Middle frontal gyrus (tissue), 1 donor: Measurements from ENCODE around the gene ELP4.

ENCODE experiments used
- DNase-seq: peaks from one replicate; pipeline ENCODE4 v3.0.0-alpha.2; 2015; ENCODE audit warnings: low spot score; ENCODE audit errors: extremely low spot score

The ELP4 gene

DNA sequence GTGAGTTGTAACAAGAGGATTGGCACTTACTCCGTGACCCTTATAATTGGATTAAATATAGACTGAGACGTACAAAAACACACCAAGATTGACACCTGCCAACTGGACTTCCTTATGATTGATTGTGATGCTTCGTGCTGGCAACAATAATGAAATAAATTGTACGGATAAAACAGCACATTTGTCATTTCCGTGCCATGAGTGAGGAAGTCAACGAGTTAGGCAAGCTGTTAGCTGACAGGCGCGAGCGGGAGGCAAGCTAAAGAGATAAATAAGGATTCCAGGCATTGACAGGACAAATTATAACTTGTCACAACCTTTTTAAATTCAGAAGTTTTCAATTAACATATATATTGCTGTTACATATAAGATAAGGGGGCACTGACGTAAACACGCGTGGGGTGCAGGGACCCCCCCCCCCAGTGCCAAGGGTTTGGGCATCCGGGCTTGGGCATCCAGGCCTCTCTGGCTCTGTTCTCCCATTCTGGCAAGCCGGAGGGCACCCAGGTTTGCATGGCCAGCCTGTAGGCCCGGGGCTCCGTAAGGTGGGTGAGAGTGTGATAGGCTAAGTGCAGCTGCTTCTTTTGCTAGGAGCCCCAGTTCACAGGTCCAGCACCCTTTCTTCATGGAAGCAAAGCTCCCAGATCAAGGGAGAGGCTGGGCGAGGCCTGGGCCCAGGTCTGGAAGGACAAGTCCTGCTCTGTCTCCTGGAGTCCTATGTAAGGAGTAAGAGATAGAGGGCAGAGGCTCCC, 312.8 kb downstream of the ELP4 start:
- DNase-seq, result no peak

DNA sequence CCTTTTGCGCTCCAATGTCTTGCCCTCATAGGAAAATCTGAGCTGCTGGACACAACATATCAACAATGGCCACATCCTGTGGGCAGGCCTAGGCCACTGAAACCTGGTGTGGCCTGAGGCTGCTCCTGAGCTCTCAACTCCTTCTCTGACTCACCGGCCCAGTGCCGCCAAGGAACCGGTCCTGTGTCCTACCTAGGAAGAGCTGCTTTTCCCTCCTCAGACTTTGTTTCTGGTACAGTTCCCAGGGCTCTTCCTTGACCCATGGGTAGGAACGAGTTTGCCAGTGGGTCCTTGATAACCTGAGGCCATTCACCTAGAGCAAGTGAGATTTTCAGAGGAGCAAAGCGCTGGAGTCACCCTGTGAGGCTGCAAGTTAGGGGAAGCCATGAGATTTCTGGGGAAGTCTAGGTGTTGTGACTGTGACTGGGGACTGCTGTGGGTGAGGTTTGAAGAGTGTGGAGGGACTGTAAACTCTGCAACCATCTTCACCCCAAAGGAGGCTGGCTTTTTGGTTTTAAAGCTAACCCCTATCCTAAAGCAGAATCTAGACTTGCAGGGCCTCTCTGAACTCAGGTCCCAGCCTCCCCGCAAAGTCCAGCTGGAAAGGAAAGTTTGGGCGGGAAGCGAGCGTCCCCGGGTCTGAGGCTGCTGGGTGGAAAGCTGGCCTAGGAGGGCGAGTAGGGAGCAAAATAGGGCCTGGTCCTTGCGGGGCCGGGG, 313.5 kb downstream of the ELP4 start:
- no peak for DNase-seq

DNA sequence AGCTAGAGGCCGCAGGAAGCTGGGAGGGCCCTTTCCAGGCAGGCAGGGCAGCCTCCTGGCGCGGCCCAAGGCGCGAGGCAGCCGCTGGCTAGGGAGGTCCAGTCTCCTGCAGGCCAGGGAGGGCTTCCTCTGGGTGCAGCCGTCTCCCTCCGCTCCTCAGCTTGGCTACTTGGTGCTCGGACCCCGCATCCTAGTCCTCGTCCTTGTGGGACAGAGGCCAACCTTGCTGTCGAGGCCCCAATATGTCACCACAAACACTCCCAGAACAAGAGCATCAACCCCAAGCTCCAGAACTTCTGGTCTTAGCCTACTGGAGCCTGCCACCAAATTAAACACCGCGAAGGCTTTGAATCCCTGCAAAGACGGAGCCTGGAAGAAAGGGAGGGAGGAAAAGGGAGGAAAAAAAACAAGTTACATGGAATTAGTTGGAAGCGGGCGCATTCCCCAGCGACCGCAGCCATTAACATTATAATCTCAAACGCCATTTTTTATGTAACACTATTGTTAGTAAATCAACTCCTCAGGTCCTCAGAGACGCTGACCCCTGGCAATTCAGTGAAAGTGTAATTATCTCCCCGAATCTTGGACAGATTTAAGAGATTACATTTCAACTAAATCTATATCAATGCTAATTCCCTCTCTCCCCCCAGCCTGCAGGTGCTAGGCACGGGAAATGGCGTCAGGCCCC, 314.2 kb downstream of the ELP4 start:
- no peak for DNase-seq

DNA sequence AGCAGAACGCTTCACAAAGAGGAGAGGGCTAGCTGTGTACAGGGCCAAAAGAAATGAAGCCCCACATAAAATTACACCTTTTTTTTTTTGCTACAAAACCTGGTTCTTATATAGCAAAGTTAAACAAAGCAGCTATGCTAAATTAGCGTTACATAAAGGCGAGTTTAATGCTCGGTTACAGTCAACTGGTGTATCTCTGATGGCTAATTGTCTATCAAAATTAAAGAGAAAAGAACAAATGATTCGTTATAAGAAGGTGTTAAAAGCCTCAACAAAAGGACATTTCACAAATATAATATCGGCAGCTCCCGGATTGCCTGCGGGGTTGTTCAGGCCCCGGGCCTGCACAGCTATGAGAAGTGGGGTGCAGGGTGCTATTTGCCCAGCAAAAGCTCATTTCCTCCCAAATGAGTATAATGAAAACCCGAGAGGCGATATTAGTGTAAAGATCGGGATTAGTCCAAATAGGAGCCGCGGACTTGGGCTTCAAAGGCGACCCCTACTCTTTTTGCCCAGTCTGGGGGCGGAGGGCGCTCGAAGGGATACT, 314.8 kb downstream of the ELP4 start:
- no peak for DNase-seq

DNA sequence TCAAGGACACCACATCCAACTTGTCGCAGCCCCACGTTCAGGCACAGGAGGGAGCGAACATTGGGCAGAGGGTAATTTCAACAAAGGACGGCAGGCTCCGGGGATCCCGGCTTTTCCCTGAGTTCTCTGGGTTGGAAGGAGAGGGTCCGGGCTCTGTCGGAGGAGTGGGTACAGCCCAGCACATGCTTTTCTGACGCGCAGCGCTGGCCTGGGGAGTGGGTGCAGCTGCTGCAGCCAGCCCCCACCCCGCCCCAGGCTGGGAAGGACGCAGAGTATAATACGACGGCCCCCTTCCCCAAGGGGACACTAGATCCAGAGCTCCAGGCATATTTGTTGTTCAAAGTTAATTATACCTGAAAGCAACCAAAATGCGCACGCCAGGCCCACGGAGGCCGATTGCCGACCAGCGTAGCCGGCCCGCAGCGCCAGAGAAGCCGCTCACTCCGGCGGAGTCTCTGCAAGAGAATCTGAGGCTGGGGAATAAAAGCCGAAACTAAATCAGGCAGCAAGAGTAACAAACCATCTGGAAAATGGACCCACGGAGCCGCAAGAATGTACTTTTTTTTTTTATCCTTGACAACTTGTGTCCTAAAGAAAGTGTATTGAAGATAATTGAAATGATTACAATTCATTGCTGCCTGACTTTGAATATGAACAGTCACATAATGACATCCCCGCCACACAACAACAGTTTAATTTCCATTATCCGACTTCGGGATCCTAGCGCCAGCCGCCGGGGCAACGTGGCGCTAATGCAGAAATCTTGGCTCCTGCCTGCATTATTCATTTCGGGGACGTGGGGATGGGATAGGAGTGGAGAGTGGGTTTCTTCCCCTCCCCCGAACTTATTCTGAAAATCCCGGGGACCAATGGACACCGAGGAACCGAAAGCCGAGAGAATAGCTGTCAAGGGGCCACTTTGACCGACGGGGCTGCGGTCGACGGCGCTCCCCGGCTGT, 315.6 kb downstream of the ELP4 start:
- DNase-seq, result no peak

DNA sequence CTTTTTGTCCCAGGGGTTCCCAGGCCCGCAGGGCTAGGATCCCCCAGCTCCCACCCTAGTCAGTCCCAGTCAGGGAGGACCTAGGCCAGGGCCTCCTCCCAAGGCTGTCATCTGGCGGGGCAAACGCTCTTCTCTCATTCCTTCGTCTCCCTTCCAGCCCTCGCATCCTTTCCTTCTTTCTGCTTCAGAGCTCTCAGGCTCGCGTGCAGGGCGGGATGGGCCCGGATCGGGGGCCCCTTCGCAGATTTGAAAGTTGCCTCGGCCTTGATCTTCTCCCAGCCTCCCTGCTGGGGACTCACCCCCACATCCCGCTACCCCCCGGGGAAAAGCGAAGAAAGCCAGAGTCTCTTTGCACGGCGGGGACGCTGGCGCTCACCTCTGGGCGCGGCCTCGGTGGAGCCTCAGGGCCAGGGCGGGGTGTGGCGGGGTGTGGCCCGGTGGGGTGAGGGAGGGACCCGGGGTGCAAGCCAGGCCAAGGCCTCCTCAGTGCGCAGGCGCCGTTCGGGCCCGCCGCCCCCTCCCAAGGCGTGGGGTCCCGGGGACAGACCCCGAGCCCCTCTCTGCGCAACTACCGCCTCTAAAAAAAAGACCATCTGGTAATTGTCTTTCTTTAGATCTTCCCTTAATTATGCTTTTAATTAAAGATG, 316.4 kb downstream of the ELP4 start:
- no peak for DNase-seq

DNA sequence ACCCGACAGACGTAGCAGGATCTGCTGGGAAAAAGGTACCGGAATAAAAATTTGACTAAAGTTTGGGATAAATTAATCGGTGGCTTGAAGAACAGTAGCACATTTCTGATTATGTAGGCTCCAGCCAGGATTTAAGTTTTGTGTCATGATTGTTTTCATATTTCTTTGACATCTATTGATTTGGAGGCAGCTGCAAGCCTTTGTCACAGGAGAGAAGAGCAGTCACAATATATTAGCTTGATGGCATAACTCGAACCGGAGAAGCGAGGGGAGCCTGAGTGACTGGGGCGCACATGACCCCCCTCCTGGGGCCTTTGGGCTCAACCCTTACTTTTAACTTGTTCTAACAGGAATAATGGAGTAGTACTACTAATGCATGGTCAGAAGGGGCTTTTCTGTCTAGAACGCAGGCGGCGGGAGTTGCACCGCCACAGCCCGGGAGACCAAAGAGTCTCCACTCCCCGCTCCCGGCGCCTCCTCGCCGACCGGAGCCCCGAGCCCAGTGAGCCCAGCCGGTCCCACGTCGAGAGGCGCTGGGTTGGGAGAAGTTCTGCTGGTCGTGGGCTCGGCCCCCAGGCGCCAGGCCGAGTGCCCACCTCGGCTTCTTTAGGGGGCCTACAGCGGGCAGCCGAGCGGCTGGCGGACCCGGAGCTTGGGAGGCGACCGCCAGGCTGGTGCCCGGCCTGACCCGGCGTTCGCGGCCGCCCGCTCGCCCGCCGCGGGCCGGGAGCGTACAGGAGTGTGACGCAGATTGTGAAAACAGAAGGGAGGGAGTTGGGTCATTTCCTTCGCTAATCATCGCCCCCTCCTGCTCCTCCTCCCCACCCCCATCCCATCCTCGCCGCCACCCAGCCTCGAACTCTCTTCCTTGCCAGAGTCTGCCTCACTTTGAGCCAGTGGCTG, 317.2 kb downstream of the ELP4 start:
- no peak for DNase-seq

DNA sequence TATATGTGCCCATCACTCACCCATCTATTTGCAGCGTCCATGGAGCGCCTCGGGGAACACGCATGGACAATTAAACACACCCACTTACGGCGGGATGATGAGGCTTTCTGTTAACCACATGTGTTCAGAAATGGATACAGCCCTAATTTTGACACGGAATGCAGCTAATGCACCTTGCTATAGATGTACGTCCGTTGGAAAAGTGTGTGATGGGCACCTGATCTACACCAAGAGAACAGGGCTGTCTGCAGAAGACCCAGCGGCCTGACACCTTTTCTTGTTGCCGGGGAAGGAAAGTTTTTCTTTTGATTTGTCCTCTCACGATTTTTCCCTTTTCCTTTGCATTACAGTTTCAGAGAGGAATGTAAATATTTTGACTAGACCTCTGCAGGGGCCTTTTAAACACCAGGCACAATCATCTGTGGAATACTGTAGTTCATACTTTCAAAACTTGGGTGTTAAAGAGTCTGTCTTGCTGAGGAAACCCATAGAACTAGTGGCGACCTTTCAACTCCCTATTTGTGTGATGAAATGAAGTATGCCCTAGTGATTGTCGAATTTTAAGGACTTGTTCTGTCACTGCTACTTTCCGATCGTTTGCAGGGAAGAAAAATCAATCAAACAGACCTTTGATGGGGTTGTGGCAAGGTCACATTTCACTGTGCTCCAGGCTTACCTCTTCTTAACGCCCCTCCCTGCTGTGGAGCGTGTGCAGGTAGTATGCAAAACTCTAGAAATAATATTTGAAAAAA, 318.1 kb downstream of the ELP4 start:
- DNase-seq, result no peak

DNA sequence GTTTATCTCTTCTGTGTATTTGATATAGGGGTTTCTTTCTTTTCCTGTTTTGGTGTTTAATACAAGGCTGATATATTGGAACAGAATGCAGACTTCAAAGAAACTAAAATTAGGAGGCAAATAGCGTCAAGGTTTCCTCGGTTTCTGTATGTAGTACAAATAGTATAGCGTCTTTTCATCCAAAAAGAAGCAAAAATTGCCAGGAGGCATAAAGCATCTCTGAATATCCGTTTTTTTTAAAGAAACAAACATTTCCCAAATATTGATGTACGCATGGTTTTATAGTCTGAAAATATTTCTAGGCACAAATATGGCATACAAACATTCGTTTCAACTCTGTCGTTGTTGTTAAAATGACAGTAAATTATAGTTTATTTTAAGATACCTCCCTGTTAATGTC, 318.6 kb downstream of the ELP4 start:
- no peak for DNase-seq

DNA sequence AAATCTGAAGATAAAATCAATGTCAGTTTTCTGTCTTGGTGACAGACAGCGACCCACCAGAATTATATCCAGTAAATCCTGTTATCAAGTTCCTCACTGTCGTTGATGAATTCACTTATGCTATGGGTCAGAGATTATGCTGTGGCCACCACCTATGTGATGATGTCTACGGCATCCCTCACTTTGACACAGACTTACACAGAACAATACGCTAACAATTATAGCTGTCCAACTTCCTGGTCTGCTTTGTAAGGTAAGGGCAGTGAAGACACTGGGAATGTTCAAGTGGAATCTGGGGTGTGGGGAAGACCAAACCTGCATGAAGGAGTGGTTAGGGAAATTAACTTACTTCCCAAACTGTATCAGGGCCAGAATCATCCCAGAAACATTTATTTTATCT, 320.8 kb downstream of the ELP4 start:
- DNase-seq, result no peak

DNA sequence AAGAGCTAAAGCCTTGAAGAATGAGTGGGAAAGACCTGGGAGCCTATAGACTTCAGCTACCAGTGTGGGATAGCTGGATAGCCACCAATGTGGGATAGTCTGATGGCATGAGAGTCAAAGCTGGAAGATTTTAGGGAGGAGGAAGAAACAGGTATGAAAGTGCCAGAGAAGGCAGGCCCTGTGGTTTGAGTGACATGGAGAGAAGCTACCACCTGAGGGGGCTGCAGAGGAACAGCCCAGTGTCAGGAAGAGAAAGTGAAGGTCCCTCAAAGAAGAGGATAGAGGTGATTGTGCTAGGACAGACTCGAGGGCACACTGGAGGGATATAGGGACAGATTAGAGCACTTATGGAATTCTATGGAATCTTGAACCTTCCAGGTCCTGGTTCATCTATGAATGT, 324.7 kb downstream of the ELP4 start:
- no peak for DNase-seq
